NCI-H345 treated with DMSO at 0.1 percent for 48 hours (cell line): Measurements from ENCODE around the gene PRRT4.
A peak's percentile ranks its signal among the peaks of the same experiment; 100 is the strongest.

ENCODE experiments used
- DNase-seq: peaks from one replicate; lab custom pipeline; 2025; ENCODE audit not compliant: unreplicated experiment; lab: John Stamatoyannopoulos, UW

PRRT4 gene

GRCh38 chr7:128361411-128362379 lies at the start of gene PRRT4:
PRRT4 (minus strand) TSS chr7:128361690.
- no peak for DNase-seq

GRCh38 chr7:128410451-128410753 lies 48.9 kb upstream of the PRRT4 start:
- no peak for DNase-seq

- peak; percentile 50 for DNase-seq
Observed at GRCh38 chr7:128409596-128410450, 48.3 kb upstream of the PRRT4 start, which contains the start of gene IMPDH1. IMPDH1 (minus strand) TSS chr7:128409982; CDS start chr7:128409901, 81 bp downstream.

- no peak for DNase-seq
Observed at GRCh38 chr7:128408709-128409595, 47.5 kb upstream of the PRRT4 start.

DNA sequence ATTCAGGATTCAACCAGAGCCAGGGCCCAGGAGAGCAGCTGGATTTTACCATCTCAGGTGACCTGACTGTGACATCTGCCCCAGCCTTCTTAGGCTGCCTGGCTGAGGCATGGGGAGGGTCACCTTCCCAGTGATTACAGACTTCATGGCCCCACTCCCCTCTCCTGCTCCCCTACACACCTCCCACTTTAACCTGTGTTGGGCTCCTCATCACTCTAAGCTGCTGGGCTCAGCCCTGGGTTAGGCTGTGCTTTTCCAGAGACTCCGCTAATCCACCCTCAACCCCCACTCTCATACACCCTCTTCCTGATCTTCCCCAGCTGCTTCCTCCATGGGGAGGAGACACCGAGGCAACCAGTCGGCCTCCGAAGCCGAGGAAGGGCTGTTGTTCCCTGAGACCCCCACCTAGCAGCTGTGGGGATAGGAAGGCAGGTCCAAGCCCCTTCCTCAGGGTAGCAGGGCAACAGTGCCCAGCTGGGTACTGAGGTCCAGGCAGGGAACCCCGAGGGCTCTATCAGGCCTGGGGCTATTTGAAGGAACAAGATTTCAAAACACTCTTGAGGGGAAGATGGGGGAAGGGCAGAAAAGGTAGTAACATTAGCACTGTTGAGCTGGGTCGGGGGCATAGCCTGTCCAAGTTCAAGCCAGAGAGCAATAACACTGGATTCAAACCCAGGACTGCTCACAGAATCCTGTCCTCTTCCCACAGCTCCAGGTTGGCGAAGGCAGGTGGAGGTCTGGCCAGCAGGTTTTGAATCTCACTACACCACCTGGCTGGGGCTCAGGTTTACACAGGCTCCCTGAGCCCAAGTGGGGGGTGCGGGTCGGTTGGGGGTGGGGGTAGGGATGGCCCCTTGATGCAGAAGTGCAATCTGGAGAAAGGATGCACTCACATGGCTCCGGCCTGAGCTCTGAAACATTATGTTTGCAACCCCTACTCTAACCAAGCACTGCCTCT lies 46.5 kb upstream of the PRRT4 start:
- no peak for DNase-seq

DNA sequence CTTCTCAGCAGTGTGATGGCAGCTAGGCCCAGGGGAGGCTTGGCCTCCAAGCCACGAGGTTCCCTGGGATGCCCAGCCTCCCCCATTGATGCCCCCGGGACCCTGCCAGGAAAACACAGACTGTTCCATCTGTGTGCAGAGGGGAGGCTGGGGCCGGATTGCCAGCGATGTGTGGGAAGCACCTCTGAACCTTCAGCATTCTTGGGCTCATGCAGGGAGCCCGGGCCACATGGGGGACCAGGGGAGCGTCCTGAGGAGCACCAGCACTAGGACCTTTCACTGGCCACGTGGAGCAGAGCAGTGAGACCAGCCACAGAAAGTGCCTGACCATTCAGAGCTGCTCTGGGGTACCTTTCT lies 45.7 kb upstream of the PRRT4 start:
- DNase-seq, result no peak

- DNase-seq, result no peak
Observed at GRCh38 chr7:128406314-128407232, 45.1 kb upstream of the PRRT4 start.

DNA sequence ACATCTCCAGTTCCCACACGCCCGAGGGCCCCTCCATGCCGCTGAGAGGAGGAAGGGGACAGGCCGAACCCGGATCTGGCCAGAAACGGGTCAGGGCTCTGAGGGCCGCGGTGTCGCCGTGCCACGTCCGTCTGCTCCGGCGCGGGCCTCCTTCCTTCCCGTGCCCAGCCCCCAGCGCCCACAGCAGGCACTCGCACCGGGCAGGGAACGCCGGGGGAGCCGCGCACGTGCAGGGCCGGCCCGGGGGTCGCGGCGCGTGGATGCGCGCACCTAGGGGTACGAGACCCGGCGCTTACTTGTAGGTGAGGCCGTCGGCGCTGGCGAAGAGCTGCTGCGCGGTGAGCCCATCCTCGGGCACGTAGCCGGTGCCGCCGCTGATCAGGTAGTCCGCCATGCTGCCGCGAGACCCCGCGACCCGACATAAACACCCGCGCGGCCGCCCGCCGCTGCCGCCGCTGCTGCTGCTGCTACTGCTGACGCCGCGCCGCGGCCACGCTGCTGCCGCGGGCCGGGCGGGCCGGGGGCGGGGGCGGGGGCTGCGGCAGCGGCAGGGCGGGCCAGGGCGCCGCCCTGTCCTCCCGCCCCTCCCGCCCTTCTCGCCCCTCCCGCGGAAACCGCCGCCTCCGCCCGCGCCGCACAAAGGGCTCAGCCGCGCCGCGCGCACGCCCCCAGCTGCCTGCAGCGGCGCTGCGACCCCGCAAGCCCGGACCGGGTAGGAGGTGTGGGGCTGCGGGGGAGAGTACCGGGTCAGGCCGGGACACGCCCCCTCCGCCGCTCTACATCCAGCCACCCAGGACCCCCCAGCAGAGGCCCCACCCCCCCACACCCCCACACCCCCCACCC lies 44.2 kb upstream of the PRRT4 start:
- peak; percentile 21 for DNase-seq

GRCh38 chr7:128404886-128405470 lies 43.5 kb upstream of the PRRT4 start:
- DNase-seq, result no peak

GRCh38 chr7:128404143-128404681 lies 42.7 kb upstream of the PRRT4 start:
- DNase-seq, result no peak

- no peak for DNase-seq
Observed at GRCh38 chr7:128403676-128404075, 42.2 kb upstream of the PRRT4 start.

GRCh38 chr7:128402356-128402755 lies 40.9 kb upstream of the PRRT4 start:
- DNase-seq, result no peak

- DNase-seq, result no peak
Observed at GRCh38 chr7:128400566-128400965, 39.1 kb upstream of the PRRT4 start.

GRCh38 chr7:128399991-128400390 lies 38.5 kb upstream of the PRRT4 start:
- DNase-seq, result no peak

DNA sequence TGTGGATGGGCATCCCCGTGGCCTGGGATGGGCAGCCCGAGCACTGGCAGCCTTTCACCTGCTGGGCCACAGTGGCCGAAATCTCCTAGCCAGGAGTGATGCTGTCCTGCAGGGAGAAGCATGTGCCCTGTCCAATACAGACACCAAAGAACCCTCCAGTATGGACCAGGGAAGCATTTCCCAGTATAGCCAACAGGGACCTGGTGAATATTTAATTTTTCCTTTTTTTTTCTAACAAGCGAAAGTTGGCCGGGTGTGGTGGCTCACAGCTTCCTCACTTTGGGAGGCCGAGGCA lies 37.3 kb upstream of the PRRT4 start:
- DNase-seq, result no peak

GRCh38 chr7:128398016-128398840 lies 36.7 kb upstream of the PRRT4 start:
- no peak for DNase-seq

DNA sequence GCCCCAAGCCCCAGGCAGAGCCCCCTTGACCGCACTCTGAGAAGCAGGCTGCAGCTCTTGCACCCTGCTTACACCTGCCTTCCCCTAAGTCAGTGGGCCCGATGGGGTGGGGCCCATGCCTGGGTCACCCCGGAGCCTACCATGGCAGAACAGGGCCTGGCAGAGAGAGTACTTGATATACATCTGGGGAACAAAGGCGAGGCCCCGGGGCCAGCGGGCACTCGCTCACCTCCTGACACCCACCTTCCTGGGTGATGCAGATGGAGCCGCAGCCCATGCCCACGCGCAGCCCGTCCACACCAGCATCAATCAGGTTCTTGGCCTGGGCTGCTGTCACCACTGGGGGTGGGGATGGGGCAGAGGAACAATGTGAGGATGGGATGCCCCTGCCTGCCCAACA lies 34.9 kb upstream of the PRRT4 start:
- no peak for DNase-seq
